ENCODE results near the gene RAPSN.

- no peak for TF ChIP-seq POLR2A (IDR thresholded peaks at IDR 0.05; ENCODE audit: low read length)
- no peak for TF ChIP-seq GATA1 (IDR thresholded peaks at IDR 0.05; ENCODE audit: low read depth, low read length)
Measured at GRCh38 chr11:47498149-47498548, 49.2 kb upstream of the RAPSN start.
